Measurements from ENCODE around the gene ARHGAP6. TPM values are rescaled to one million over a fixed set of nuclear protein-coding genes. Genes with fewer than 3 reads are reported as not detected.

The ARHGAP6 gene
- polyA plus RNA-seq, 1 donor: 15.0 TPM

DNA sequence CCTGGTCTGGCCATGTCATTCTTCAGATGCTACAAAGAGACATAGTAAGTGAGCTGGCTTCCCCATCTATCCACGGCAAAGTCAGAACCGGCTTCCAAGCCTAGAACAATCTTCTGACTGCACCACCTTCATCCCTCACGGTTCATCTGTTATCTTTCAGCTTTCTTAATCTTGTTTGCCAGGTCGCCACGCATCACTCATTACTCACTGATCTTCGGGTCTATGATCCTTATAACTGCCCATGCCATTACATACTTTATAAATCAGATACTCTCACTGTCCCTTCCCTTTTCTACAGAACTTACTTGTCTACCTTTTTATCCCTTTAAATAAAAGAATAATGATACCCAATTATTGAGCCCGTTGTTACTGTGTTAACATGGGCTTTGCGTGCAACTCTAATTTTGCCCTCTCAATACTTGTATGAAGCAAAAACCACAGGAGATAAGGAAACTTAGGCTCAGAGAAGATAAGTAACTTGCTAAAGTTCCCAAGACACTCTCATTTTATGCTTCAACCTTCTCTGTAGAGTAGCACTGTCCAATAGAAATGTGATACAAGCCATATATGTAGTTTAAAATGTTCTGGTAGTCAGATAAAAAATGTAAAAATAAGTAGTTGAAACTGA is 200.8 kb downstream of the ARHGAP6 start:
- DNase-seq: no peak

DNA sequence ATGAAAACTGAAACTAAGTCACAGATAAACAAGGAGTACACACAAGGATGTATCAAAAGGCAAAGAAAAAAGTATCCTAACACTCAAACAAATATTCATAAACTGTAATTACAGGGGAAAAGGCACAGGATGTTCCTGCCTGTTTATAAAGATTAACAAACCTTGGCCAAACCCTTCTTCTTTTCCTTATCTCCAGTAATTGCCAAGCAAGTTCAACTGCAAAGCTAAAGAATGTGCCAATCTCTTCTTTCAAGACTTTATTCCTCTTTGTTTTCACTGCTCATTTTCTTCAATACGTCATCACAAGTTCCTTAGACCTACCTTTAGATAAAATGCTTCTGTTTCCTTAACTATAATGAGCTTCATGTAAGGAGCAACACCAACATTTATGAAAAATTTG is 201.3 kb downstream of the ARHGAP6 start:
- DNase-seq: no peak

DNA sequence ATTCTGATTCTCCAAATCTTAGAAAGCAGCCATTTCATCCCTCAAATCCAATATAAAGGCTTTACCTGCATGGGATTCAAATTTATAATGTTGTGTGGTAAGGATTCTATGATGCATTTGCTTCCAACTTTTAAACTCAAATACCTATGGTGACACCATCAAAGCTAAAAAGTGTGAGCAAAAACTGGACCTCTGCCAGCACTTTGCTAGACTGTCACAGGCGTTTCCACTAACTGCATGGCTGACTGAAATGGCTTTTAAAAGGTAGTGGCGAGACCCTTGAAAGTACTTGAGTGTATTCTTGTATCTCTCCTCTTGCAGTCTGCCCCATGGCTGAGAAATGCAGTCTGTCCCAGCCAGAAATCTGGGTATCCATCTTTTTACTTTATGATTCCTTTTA is 203.1 kb downstream of the ARHGAP6 start:
- no peak for DNase-seq

DNA sequence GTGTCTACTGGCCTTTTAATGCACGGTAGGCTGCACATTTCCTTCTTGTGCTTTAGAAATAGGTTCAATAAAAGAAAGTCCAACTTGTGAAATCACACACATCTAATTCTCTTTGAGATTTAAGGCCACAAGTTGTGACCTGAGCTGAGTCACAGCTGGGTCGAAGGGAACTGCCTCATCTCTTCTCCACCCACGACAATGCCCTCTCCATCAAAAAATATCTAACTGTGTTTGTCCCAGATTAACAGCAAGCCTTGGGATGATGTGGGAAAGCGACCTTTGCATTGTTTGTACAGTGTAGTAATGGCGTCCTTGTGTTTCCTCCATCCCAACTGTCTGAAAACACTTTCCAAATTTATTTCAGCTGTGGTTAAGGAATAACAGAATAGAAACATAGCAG is 203.6 kb downstream of the ARHGAP6 start:
- DNase-seq: no peak

DNA sequence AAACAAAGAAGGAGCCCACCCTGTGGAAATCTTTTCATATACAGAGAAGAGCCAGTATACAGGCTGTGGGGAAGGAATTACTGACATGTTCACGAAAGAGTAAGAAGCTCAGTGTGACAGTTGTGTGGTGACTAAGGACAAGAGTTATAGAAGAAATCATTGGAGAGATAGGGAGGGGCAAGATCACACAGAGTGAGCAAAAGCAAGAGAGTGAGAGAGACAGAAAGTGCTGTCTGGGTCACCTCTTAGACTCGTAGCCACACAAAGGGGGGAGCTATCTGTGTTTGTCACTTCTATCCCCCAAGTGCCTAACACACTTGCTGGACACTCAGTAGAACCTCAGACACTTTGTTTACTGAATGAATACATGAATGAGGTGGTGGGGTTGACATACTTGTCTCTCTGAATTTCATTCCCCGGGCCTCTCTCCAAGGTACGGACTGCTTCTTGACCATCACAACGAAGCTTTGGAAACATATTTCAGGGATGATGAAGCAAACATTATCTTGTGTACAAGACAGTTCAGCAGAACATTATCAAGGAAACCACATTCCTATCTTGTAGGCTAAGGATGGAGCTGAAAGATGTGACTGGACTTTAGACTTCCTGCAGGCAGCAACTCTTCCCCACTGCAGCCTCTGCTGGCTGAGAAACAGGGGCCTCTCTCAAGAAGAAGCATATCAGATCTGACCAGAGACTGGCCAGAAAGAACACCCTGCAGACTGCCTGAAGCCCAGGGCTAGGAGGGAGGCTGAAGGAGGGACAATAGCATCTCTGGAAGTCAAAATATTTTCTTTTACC is 204.3 kb downstream of the ARHGAP6 start:
- no peak for DNase-seq

DNA sequence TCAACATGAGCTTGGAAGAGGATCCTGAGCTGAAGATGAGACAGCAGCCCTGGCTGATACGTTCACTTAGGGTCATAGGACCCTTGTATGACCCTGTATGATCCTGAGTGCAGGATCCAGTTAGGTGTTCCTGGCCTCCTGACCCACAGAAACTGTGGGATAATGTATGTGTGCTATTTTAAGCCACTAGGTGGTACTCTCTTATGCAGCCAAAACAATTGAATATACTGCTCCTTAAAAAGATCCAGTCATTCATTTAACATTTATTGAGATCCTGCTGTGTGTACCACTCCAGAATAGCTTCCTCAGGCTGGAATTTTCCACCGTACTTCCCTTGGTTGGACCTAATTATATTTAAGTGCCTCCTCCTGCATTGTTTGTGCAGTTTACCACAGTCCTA is 205.4 kb downstream of the ARHGAP6 start:
- DNase-seq: no peak

DNA sequence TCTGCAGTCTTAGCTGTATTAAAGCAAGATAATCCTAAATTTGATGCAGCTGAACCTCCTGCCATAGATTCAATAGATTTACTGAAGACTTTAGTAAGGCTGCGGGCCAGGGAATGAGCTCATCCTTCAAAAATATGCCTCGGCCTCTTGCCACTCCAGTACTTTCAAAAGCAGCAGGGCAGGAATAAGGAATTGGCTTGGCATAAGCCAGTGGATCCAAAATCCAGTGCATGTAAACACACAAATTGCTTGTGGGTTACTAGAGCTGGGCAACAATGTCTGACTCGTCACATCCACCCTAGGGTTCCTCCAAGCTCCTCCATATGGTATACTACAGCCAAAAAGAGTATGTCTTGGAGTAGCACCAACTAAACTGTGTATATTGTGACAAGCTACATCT is 207.6 kb downstream of the ARHGAP6 start:
- DNase-seq: no peak

DNA sequence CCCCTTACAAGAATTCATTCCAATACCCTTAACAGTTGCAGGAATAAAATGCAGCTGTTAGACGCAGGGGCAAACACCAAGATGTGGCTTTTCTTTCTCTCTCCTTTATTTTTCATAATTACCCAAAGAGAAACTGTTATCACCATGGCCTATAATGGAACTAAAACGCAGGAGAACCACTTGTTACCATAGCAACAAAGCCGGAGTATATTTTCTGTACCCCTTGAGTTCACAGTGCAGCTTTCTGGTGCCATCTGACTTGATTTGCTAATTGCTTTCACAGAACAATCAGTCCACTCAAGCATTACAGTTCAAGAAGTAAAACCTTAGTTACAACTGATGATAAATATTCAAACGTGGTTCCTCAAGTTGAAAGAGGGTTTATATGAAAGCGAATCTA is 214.6 kb downstream of the ARHGAP6 start:
- DNase-seq: no peak

DNA sequence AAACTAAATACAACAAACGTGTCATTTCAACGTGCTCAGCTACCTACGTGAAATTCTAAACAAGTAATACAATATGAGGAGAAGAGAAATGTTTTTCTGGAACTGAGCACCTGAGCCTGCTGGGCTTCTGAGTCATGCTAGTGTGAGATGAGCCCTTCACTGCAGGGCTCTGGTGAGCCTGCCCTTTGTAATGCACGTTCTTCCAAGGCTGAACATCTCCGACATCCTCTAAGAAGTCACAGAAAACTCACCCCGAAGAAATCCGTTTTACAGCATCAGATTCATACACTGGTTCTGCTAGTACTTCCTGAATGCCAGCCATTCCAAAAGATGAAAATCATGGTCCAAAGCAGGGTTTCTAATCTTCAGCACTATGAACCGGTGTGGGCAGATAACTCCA is 215.4 kb downstream of the ARHGAP6 start:
- DNase-seq: no peak

DNA sequence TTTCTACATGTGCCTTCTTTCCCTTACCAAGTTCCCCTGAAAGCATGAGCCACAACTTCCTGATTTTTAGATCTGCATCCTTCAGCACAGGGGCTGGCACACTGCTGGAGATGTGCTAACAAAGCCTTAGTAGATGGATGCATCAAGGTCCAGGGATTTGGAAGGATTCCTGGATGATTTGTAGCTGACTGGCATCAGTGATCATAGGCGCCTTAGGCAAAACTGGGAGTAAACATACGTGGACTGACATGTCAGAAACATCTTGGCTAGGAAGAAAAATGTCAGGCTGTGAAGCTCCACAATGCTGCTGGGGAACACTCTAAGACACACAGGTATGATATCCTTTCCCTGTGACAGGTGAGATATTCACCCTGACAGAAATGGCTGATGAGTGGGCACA is 216.1 kb downstream of the ARHGAP6 start:
- no peak for DNase-seq

DNA sequence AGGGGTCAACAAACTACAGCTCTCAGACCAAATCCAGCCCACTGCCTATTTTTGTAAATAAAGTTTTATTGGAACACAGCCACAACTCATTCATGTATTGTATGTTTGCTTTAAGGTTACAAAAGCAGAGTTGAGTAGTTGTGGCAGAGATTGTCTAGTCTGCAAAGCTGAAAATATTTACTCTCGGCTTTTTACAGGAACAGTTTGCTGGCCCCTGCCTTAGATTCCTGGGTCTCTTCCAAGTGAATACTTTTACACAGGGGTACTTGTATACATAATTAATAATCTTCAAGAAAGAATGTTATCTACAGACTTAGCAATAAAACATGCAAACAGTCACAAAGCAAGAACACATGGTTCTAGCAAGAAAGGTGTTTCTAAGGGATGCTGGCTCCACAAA is 218.3 kb downstream of the ARHGAP6 start:
- no peak for DNase-seq

DNA sequence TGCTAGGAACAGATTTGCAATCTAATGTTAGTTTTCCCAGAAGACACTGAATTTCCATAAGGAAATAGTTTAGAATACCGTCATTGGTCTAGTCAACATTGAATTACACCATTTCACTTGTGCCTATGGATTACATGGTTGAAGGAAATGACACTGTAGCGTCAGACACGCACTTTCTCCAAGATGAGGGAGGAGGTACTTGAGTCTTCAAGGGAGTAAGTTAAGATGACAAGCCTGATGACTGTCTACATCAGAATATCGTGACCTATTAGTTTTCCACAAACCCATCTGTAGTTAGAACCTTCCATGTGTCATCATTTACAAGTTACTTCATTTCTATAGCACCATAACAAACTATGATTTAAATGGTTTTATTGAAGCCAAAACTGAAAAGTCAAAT is 218.8 kb downstream of the ARHGAP6 start:
- DNase-seq: no peak

DNA sequence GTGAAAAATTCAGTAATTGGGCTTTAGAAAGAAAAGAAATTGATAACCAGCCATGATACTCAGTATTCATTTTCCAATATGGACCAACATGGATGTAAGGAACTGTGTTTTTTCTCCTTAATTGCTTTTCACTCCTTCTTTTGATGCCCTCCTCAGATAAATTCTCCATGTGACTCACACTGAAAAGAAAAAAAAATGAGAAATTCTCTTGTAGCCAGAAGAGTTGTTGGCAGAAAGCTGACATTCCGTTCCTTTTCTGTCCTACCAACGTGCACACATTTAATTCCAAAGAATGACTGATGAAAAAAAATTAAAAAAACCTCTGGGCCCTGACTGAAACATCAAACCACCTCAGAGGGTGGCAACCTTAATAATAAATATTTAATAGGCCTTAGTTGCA is 219.4 kb downstream of the ARHGAP6 start:
- DNase-seq: no peak

DNA sequence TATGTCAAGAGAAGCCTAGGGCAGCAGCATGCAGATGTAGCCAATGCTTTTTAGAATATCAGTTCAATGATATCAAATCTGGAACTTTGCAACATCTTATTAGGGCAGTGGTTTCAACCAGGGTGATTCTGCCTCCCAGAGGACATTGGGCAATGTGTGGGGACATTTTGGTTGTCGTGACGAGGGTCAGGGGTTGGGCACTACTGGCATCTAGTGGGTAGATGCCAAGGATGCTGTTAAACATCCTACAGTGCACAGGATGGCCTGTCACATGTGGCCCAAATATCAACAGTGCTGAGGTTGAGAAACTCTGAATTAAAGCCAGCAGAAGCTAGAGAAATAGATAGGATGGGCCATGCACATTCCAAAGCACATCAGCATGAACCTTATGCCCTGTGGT is 220.2 kb downstream of the ARHGAP6 start:
- DNase-seq: no peak

DNA sequence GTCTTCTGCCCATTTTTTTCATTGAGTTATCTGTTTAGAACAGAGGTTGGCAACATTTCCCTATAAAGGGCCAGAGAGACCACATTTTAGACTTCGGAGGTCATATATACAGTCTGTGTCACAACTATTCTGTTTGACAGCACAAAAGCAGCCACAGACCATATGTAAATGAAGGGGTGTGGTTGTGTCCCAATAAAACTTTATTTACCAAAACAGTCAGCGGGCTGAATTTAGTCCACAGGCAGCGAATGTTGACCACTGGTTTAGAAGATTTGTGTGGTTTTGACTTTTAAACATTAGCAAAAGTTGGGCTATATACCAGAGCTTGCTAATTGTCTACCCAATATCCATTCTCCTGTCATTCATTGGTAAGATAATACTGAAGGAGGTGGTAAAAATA is 221.7 kb downstream of the ARHGAP6 start:
- no peak for DNase-seq

DNA sequence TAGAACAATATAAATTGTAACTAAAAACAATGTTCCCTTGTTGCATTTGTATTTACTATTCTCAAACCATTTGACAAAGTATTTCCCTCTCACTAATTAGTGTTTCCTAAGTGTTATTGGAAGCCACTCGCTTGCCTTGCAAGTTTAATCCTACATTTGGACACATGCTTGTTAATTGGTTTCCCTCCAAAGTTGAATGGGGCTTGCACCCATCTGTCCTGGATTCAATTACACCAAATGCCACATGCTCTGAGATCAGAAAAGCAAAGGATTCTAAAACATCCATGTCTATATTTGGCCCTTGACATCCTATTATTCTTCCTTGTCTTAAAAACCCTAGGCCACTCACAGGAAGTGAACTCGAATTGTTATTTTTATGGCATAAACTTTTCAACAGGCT is 225.9 kb downstream of the ARHGAP6 start:
- DNase-seq: no peak

DNA sequence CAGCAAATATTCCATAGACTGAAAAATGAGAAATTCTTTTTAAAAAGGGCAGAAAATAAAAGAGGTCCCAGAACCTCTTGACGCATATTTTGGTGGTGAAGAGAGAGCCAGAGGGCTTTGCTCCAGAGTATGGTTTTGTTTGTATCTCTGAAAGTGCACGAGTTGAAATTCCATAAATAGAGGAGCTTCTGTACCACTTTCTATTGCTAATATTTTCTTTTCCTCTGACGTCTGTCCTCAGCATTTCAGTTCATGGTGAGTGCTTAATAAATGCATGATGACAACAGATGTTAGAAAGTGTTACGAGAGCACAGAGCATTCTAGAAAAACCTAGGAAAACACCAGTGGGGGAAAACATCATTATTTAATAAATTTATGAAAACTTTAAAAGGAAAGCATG is 227.0 kb downstream of the ARHGAP6 start:
- DNase-seq: no peak

DNA sequence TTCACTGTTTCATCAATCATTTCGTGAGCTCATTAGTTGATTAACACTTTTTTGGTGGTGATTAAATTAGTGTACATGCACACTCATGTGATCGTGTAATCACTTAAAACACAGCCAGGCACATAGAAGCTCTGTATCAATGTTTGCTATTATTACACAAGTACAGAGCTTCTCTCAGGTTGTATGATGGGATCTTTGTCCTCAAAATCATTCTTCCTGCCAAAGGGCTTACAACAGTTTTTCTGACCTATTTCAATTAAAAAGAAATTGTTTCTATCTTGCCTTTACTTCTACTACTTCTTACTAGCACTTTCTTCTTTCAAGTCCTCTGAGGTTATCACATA is 227.4 kb downstream of the ARHGAP6 start:
- DNase-seq: no peak

DNA sequence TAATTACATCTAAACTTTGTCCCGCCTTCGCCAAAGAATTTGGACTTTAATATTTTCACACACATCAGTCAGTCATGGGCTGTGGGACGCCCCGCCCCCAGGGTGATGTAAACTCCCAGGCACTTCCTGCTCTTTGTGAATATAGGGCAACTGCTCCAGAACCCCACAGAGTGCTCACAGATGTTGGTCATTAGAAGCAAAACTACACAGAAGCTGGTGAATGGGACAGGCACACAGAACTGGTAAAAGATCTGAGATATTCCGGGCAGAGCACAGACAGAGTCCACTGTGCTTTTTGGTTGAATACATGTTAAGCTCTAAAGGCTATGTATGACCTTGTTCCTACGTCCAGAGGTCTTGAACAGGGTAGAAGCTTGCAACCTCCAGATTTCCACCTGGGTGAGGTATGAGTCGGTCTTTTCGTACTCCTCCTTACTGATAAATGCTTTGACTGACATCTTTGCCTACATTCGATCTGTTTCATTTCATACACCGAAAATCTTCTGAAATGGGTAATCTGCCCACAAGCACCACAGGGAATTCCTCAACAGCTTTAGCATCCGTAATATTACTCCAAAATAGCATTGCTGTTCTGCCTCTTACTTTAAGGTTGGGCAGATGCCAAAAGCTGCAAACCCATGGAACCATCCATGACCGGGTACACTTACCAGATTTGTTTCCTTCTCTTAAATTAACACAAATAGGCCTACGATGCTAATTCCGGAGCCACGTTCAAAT is 227.9 kb downstream of the ARHGAP6 start:
- no peak for DNase-seq

DNA sequence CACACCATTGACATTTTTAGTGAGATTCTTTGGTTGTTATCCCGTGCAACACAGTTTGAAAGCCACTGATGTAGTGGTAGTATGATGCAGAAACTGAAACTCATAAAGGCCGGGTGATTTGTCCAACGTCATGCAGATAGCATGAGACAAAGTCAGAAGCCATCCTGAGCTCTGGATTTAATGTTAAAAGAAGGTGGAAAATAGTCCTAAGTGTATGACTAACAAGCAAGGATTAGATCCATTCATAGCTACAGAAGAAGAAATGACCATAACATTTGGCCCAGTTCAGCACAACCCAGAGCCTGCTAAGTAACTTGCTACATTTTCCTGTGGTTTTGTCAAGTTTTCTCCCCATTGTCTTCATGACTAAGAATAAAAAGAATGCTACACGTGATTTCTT is 230.2 kb downstream of the ARHGAP6 start:
- no peak for DNase-seq

DNA sequence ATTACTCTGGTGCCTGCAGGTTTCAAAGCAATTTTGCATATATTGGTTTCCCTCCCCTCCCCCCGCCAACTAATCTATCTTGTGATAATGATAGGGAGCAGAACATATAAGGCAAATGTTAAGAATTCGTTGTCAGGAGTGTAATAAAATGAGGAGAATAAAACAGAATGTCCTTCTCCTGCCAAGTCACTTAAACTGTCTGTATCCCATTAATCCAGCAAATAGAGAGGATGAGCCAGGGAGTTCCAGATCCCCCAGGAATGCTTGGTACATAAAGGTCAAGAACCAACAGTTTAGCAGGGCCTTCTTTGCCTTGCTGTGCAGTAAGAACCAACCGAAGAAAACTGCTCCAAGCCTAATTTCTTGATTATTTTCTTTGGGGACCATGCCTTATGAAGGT is 231.1 kb downstream of the ARHGAP6 start:
- DNase-seq: no peak

DNA sequence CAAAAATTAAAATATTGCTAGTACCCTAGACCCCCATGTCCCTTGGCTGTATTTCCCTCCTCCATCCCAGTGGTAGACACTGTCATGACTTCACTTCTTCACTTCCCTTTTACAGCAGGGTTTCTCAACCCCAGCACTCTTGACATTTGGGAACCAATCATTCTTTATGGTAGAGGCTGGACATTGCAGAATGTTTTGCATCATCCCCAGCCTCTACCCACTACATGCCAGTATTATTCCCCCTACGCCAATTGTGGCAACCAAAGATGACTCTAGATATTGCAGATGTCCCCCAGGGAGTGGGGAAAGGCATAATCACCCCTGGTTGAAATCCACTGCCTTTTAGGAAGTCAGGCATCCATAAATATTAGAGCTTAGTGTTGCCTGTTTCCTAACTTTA is 233.9 kb downstream of the ARHGAP6 start:
- DNase-seq: no peak

DNA sequence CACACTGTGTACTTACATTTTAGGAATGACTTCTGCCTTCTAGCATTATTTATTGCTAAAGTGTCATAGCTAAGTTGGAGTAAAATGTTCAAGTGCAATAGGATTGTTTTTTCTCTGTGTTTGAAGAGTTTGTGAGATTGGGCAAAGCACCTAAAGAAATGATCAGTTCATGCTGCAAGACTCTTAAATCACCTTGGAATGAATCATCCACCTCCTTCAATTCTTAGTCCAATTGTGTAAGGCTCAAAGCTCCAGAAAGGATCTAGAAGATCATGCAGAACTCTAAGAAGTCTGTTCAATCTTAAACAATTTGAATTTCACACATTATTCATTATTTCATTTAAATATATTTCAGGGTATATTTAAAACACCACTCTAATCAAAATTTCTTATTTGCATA is 235.4 kb downstream of the ARHGAP6 start:
- DNase-seq: no peak

All from left kidney (tissue), 2 donors.